Neural cell (in vitro differentiated cells): ENCODE results near the gene LETM1. TPM values are rescaled to one million over a fixed set of nuclear protein-coding genes. Genes with fewer than 3 reads are reported as not detected.

Experiments used
- H2AFZ ChIP-seq: fragments of 200-600, 300-800 bp; sonication (generic), shearing (Covaris generic); 2 replicates; pipeline ENCODE4 v1.6.0; 2014; ENCODE audit warnings: low read depth, mild to moderate bottlenecking, antibody characterized with exemption, low read length, moderate library complexity
- H3F3A ChIP-seq: fragments of 200-600 bp; shearing (Covaris generic); 2 replicates; pipeline ENCODE4 v1.6.1; 2016; ENCODE audit warnings: mild to moderate bottlenecking, moderate library complexity, mixed read lengths, antibody characterized with exemption, low read length; ENCODE audit not compliant: insufficient read depth, poor library complexity, severe bottlenecking
- H3K27ac ChIP-seq: fragments of 200-600, 300-800 bp; sonication (generic), shearing (Covaris generic); 2 replicates; pipeline ENCODE4 v1.5.1; 2014; ENCODE audit warnings: mild to moderate bottlenecking, low read length, moderate library complexity
- H3K27me3 ChIP-seq: fragments of 300-800, 200-600 bp; sonication (generic), shearing (Covaris generic); 2 replicates; pipeline ENCODE4 v1.6.0; 2014; ENCODE audit warnings: mild to moderate bottlenecking, low read depth, low read length, moderate library complexity; ENCODE audit not compliant: insufficient read depth
- H3K36me3 ChIP-seq: fragments of 300-800, 200-600 bp; sonication (generic), shearing (Covaris generic); 2 replicates; pipeline ENCODE4 v1.5.1; 2014; ENCODE audit warnings: mild to moderate bottlenecking, antibody characterized with exemption, low read length, moderate library complexity; ENCODE audit not compliant: insufficient read depth
- H3K4me2 ChIP-seq: fragments of 300-800, 200-600 bp; sonication (generic), shearing (Covaris generic); 2 replicates; pipeline ENCODE4 v1.6.0; 2014; ENCODE audit warnings: mild to moderate bottlenecking, low read length
- H3K4me3 ChIP-seq: fragments of 300-800, 200-600 bp; sonication (generic), shearing (Covaris generic); 2 replicates; pipeline ENCODE4 v1.5.1; 2014; ENCODE audit warnings: mild to moderate bottlenecking, low read length, moderate library complexity
- H3K79me2 ChIP-seq: fragments of 200-600 bp; shearing (Covaris generic); replicated peaks from 2 replicates; pipeline ENCODE4 v1.6.0; 2014; ENCODE audit warnings: mild to moderate bottlenecking, low read length, moderate library complexity; ENCODE audit not compliant: insufficient read depth
- H3K9ac ChIP-seq: fragments of 300-800, 200-600 bp; sonication (generic), shearing (Covaris generic); 2 replicates; pipeline ENCODE4 v1.6.1; 2016; ENCODE audit warnings: mild to moderate bottlenecking, low read length, mixed read lengths
- H3K9me2 ChIP-seq: fragments of 200-600 bp; shearing (Covaris generic); 2 replicates; pipeline ENCODE4 v1.6.1; 2016; ENCODE audit warnings: mild to moderate bottlenecking, low read length, mixed read lengths; ENCODE audit not compliant: insufficient read depth
- H3K9me3 ChIP-seq: fragments of 200-600, 300-800 bp; sonication (generic), shearing (Covaris generic); 2 replicates; pipeline ENCODE4 v1.6.1; 2016; ENCODE audit warnings: mild to moderate bottlenecking, mixed run types, low read length, moderate library complexity, mixed read lengths
- H4K20me1 ChIP-seq: fragments of 200-600 bp; shearing (Covaris generic); 2 replicates; pipeline ENCODE4 v1.6.1; 2016; ENCODE audit warnings: mild to moderate bottlenecking, mixed run types; ENCODE audit not compliant: insufficient read depth
- CTCF ChIP-seq: fragments of 450-650 bp; IDR thresholded peaks from 2 replicates; pipeline ENCODE4 v1.5.1; 2014; ENCODE audit warnings: antibody characterized with exemption, mild to moderate bottlenecking, moderate library complexity; ENCODE audit not compliant: poor library complexity, severe bottlenecking
- EP300 ChIP-seq: fragments of 450-650 bp; conservative IDR thresholded peaks from 2 replicates; pipeline ENCODE4 v1.6.1; 2014; ENCODE audit warnings: antibody characterized with exemption, mild to moderate bottlenecking, moderate library complexity; ENCODE audit not compliant: poor library complexity, severe bottlenecking
- EZH2 ChIP-seq: fragments of 200-600, 300-800 bp; shearing (Covaris generic), sonication (generic); IDR thresholded peaks from 2 replicates; pipeline ENCODE4 v1.6.1; 2014; ENCODE audit warnings: antibody characterized with exemption, low read length, borderline replicate concordance, mild to moderate bottlenecking; ENCODE audit not compliant: insufficient read depth, poor library complexity, severe bottlenecking
- MXI1 ChIP-seq: fragments of 450-650 bp; conservative IDR thresholded peaks from 2 replicates; pipeline ENCODE4 v1.6.1; 2014; ENCODE audit warnings: antibody characterized with exemption, mild to moderate bottlenecking; ENCODE audit not compliant: poor library complexity, severe bottlenecking
- POLR2AphosphoS5 ChIP-seq: IDR thresholded peaks from 2 replicates; pipeline ENCODE4 v1.6.1; 2012
- RAD21 ChIP-seq: fragments of 450-650 bp; conservative IDR thresholded peaks from 2 replicates; pipeline ENCODE4 v1.6.1; 2014; ENCODE audit warnings: antibody characterized with exemption, mild to moderate bottlenecking, moderate library complexity
- REST ChIP-seq: IDR thresholded peaks from 2 replicates; pipeline ENCODE4 v1.6.1; 2012; ENCODE audit warnings: borderline replicate concordance
- SMC3 ChIP-seq: fragments of 450-650 bp; conservative IDR thresholded peaks from 2 replicates; pipeline ENCODE4 v1.6.1; 2014; ENCODE audit warnings: antibody characterized with exemption, mild to moderate bottlenecking, moderate library complexity; ENCODE audit not compliant: poor library complexity
- TAF1 ChIP-seq: IDR thresholded peaks from 2 replicates; pipeline ENCODE4 v1.6.1; 2012; ENCODE audit warnings: low read depth
- polyA plus RNA-seq: library from polyadenylated mRNA; depleted of rRNA; stranded (reverse); fragments of >200 nt; gene quantifications from 2 replicates; pipeline ENCODE4 v1.2.3, GENCODE V29; 2014

The LETM1 gene
- polyA plus RNA-seq, 1 donor from 2014 or later = 38.9 TPM

GRCh38 chr4:1813231-1813630, 42.7 kb downstream of the LETM1 start:
- no peaks in the 10 kb centered on the region for H3F3A ChIP-seq
- H3K4me2 ChIP-seq = no peak overlapping the region
- H3K36me3 ChIP-seq = peaks cover 5% of the 10 kb centered on the region
- H4K20me1 ChIP-seq = no peaks in the 10 kb centered on the region
- no peak overlapping the region for H3K27ac ChIP-seq
- H3K9ac ChIP-seq = no peak overlapping the region
- H3K9me2 ChIP-seq = no peaks in the 10 kb centered on the region
- TF ChIP-seq RAD21 = no peak
- no peak for TF ChIP-seq MXI1
- TF ChIP-seq TAF1 = no peak
- TF ChIP-seq EP300 = no peak
- no peak for TF ChIP-seq CTCF
- no peak for TF ChIP-seq EZH2
- no peak for TF ChIP-seq POLR2AphosphoS5
- TF ChIP-seq SMC3 = no peak
- no peak for TF ChIP-seq REST
- no peak overlapping the region for H2AFZ ChIP-seq
- no peaks in the 10 kb centered on the region for H3K79me2 ChIP-seq
- H3K9me3 ChIP-seq = no peaks in the 10 kb centered on the region
- H3K4me3 ChIP-seq = no peak overlapping the region
- no peaks in the 10 kb centered on the region for H3K27me3 ChIP-seq

GRCh38 chr4:1812720-1813119, 43.2 kb downstream of the LETM1 start:
- Histone ChIP-seq H3K27ac (no peak overlapping the region), H3K36me3 (peaks cover 5% of the 10 kb centered on the region)
- TF ChIP-seq POLR2AphosphoS5 (no peak), CTCF (no peak), MXI1 (no peak), RAD21 (no peak), TAF1 (no peak), EZH2 (no peak), EP300 (no peak), REST (no peak), SMC3 (no peak)

More at GRCh38 chr4:1812720-1813119, 43.2 kb downstream of the LETM1 start:
- Histone ChIP-seq H3K4me2 (no peak overlapping the region), H4K20me1 (no peaks in the 10 kb centered on the region), H3F3A (no peaks in the 10 kb centered on the region), H3K9ac (no peak overlapping the region), H3K9me2 (no peaks in the 10 kb centered on the region), H3K4me3 (no peak overlapping the region), H3K79me2 (no peaks in the 10 kb centered on the region), H3K9me3 (no peaks in the 10 kb centered on the region), H3K27me3 (no peaks in the 10 kb centered on the region), H2AFZ (no peak overlapping the region)
